IMR-90 (cell line): ENCODE results near the gene MPPED1. TPM values are rescaled to one million over a fixed set of nuclear protein-coding genes. Genes with fewer than 3 reads are reported as not detected.

ENCODE experiments used
- ATAC-seq: fragments of 200-7000 bp; cut with Tn5 transposase; 2 replicates; pipeline ENCODE4 v1.9.1; 2020; ENCODE audit warnings: low read depth, mild to moderate bottlenecking, moderate library complexity
- BruUV-seq: library from RNA; stranded (reverse); fragments of 400-500 nt; replicated peaks from 2 replicates; lab custom pipeline; 2021; lab: Mats Ljungman, UMichigan
- CTCF ChIA-PET: fragments of 300-600 bp; formaldehyde crosslinking; extraction: SDS; loops from one replicate; lab custom pipeline; 2021; ENCODE audit warnings: antibody characterized with exemption; lab: Yijun Ruan, JAX
- POLR2A ChIA-PET: fragments of 300-600 bp; sonication (Branson Sonifier 250); formaldehyde crosslinking; loops from one replicate; lab custom pipeline; 2022; ENCODE audit warnings: antibody characterized with exemption; ENCODE audit not compliant: unreplicated experiment; lab: Charles Lee
- DNase-seq: peaks from one replicate; pipeline ENCODE4 v3.0.0; 2013
- H2AFZ ChIP-seq: replicated peaks from 2 replicates; pipeline ENCODE3; 2013; ENCODE audit warnings: low read length, mild to moderate bottlenecking; ENCODE audit not compliant: poor library complexity
- H2AK5ac ChIP-seq: 2 replicates; pipeline ENCODE4 v1.6.1; 2013; ENCODE audit warnings: low read depth, low read length, inconsistent platforms
- H2AK9ac ChIP-seq: replicated peaks from 2 replicates; pipeline ENCODE3; 2013; ENCODE audit warnings: mild to moderate bottlenecking, low read depth, low read length, moderate library complexity; ENCODE audit not compliant: poor library complexity
- H2BK120ac ChIP-seq: 2 replicates; pipeline ENCODE4 v1.6.1; 2013; ENCODE audit warnings: low read depth, low read length, inconsistent platforms
- H2BK15ac ChIP-seq: 3 replicates; pipeline ENCODE4 v1.6.1; 2013; ENCODE audit warnings: low read depth, low read length, inconsistent platforms
- H2BK20ac ChIP-seq: 2 replicates; pipeline ENCODE4 v1.6.1; 2013; ENCODE audit warnings: low read depth, mild to moderate bottlenecking, inconsistent platforms, low read length, moderate library complexity
- H2BK5ac ChIP-seq: 2 replicates; pipeline ENCODE4 v1.6.1; 2013; ENCODE audit warnings: mild to moderate bottlenecking, low read depth, low read length, inconsistent platforms; ENCODE audit not compliant: poor library complexity, severe bottlenecking
- H3K14ac ChIP-seq: replicated peaks from 2 replicates; pipeline ENCODE4 v1.6.1; 2013; ENCODE audit warnings: low read depth, low read length, inconsistent platforms
- H3K18ac ChIP-seq: 2 replicates; pipeline ENCODE4 v1.6.1; 2013; ENCODE audit warnings: low read depth, low read length, control low read depth
- H3K23ac ChIP-seq: 2 replicates; pipeline ENCODE4 v1.6.1; 2013; ENCODE audit warnings: low read depth, low read length, inconsistent platforms
- H3K27ac ChIP-seq: 2 replicates; pipeline ENCODE4 v1.5.1; 2013; ENCODE audit warnings: mild to moderate bottlenecking, control low read depth, low read length; ENCODE audit not compliant: insufficient read depth
- H3K27me3 ChIP-seq: 2 replicates; pipeline ENCODE4 v1.6.1; 2013; ENCODE audit warnings: low read length; ENCODE audit not compliant: control insufficient read depth, insufficient read depth
- H3K36me3 ChIP-seq: 2 replicates; pipeline ENCODE4 v1.6.1; 2013; ENCODE audit warnings: low read length, mixed read lengths; ENCODE audit not compliant: control insufficient read depth, insufficient read depth
- H3K4ac ChIP-seq: 2 replicates; pipeline ENCODE4 v1.6.1; 2013; ENCODE audit warnings: low read depth, low read length, inconsistent platforms
- H3K4me1 ChIP-seq: 2 replicates; pipeline ENCODE4 v1.6.1; 2013; ENCODE audit warnings: low read length, mixed read lengths; ENCODE audit not compliant: control insufficient read depth, insufficient read depth
- H3K4me2 ChIP-seq: 2 replicates; pipeline ENCODE4 v1.6.1; 2013; ENCODE audit warnings: low read depth, mild to moderate bottlenecking, control low read depth, low read length, moderate library complexity
- H3K4me3 ChIP-seq: 2 replicates; pipeline ENCODE4 v1.5.1; 2013; ENCODE audit warnings: low read depth, mild to moderate bottlenecking, control low read depth, low read length, moderate library complexity; ENCODE audit not compliant: insufficient read depth
- H3K56ac ChIP-seq: 2 replicates; pipeline ENCODE4 v1.6.1; 2013; ENCODE audit warnings: low read length, inconsistent platforms; ENCODE audit not compliant: insufficient read depth; ENCODE audit errors: extremely low read depth
- H3K79me1 ChIP-seq, 2 experiments: 2 replicates each; pipeline ENCODE4 v1.6.1; 2013; ENCODE audit warnings: low read length in 2 of 2, inconsistent platforms in 1 of 2, low read depth in 1 of 2
- H3K9ac ChIP-seq: 2 replicates; pipeline ENCODE4 v1.6.1; 2013; ENCODE audit warnings: low read depth, low read length, control low read depth
- H3K9me1 ChIP-seq: 2 replicates; pipeline ENCODE4 v1.6.1; 2013; ENCODE audit warnings: low read length, inconsistent platforms; ENCODE audit not compliant: insufficient read depth
- H3K9me3 ChIP-seq: 2 replicates; pipeline ENCODE4 v1.6.1; 2013; ENCODE audit warnings: low read length; ENCODE audit not compliant: control insufficient read depth, insufficient read depth
- H4K20me1 ChIP-seq: 2 replicates; pipeline ENCODE4 v1.6.1; 2013; ENCODE audit warnings: low read length, inconsistent platforms; ENCODE audit not compliant: insufficient read depth
- H4K5ac ChIP-seq: 2 replicates; pipeline ENCODE4 v1.6.1; 2013; ENCODE audit warnings: mild to moderate bottlenecking, low read depth, low read length, control low read depth
- H4K8ac ChIP-seq, 2 experiments: 2 replicates each; pipeline ENCODE4 v1.6.1; 2013; ENCODE audit warnings: low read depth in 2 of 2, low read length in 2 of 2, control low read depth in 1 of 2, inconsistent platforms in 1 of 2
- H4K91ac ChIP-seq: 2 replicates; pipeline ENCODE4 v1.6.1; 2013; ENCODE audit warnings: low read depth, low read length, inconsistent platforms; ENCODE audit not compliant: insufficient read depth
- WGBS, 2 experiments: methylation state at CpG; one replicate each; pipeline versions ENCODE4 v1.1.5 to v1.1.7; 2013; ENCODE audit warnings: missing lambda C conversion rate in 2 of 2; ENCODE audit not compliant: insufficient read length in 1 of 2; ENCODE audit errors: extremely low coverage in 2 of 2; 5-methylcytosine and 5-hydroxymethylcytosine counted together
- dilution Hi-C: fragments of 300-500 bp; cut with HindIII; formaldehyde crosslinking; loops from one replicate; pipeline ENCODE4 v1.14.3; 2018; ENCODE audit warnings: low sequenced_read_pairs; ENCODE audit not compliant: unreplicated experiment
- in situ Hi-C: fragments of 300-500 bp; cut with MboI; formaldehyde crosslinking; loops from 3 replicates; pipeline ENCODE4 v1.14.3; 2019; ENCODE audit warnings: low sequenced_read_pairs, inconsistent platforms, mixed read lengths
- intact Hi-C: fragments of 100-400 bp; cut with micrococcal nuclease; formaldehyde crosslinking; loops from 2 replicates; pipeline ENCODE4 v1.10.0; 2022
- polyA plus RNA-seq, 3 experiments: library from polyadenylated mRNA; depleted of rRNA; stranded (reverse); fragments of >200 nt; gene quantifications; 2 replicates each; pipeline ENCODE4 v1.2.3, GENCODE V29; 2012; ENCODE audit warnings: low replicate concordance in 1 of 3
- total RNA-seq: library from RNA; depleted of rRNA; stranded (reverse); fragments of >200 nt; gene quantifications from 2 replicates; pipeline ENCODE4 v1.2.3, GENCODE V29; 2012
- TF ChIP-seq, protein P1 (sequence below): conservative IDR thresholded peaks from 2 replicates; pipeline ENCODE4 v1.5.1; 2012; ENCODE audit warnings: mild to moderate bottlenecking, low read depth, low read length, improper control_type of control experiment

MPPED1 gene
- total and polyA plus RNA-seq, 2 of the 4 experiments (the other 2 are of a cell fraction), result not detected

DNA sequence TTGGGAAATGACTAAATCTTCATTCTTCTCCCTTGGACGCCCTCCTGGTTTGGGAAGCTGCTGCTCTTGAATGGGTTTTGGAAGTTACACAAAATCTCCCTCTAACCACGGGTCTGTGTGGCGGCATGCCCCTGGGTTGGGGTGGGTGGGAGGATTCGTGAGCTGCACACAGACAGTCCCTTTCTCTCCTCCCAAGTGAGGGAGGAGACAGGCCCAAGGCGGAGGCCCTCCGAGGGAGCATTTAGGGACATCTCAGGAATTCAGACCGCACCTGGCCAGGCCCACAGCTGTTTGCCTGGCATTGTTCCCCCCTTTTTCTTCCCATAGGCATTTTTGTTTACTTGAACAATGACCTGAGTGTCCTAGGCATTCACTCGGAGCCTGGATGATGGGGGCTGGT is 94.1 kb downstream of the MPPED1 start:
- no peaks in the 10 kb centered on the region for H4K20me1 ChIP-seq
- H3K56ac ChIP-seq, result no peak overlapping the region
- peaks cover 24% of the 10 kb centered on the region for H3K9me3 ChIP-seq
- H2BK20ac ChIP-seq, result no peak overlapping the region
- no peak overlapping the region for H3K4ac ChIP-seq
- H3K4me3 ChIP-seq, result no peak overlapping the region
- no peak overlapping the region for H2AFZ ChIP-seq
- DNase-seq (no peak), ATAC-seq (no peak)
- H3K14ac ChIP-seq, result no peak overlapping the region
- H3K18ac ChIP-seq, result no peak overlapping the region
- no peak overlapping the region for H3K9ac ChIP-seq
- H2BK120ac ChIP-seq, result no peak overlapping the region
- no CpG with 5 or more reads among the region's 8 CpGs for WGBS, 2 experiments
- TF ChIP-seq, protein P1, sequence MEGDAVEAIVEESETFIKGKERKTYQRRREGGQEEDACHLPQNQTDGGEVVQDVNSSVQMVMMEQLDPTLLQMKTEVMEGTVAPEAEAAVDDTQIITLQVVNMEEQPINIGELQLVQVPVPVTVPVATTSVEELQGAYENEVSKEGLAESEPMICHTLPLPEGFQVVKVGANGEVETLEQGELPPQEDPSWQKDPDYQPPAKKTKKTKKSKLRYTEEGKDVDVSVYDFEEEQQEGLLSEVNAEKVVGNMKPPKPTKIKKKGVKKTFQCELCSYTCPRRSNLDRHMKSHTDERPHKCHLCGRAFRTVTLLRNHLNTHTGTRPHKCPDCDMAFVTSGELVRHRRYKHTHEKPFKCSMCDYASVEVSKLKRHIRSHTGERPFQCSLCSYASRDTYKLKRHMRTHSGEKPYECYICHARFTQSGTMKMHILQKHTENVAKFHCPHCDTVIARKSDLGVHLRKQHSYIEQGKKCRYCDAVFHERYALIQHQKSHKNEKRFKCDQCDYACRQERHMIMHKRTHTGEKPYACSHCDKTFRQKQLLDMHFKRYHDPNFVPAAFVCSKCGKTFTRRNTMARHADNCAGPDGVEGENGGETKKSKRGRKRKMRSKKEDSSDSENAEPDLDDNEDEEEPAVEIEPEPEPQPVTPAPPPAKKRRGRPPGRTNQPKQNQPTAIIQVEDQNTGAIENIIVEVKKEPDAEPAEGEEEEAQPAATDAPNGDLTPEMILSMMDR, result no peak
- H3K9me1 ChIP-seq, result no peaks in the 10 kb centered on the region
- no peaks in the 10 kb centered on the region for H3K79me1 ChIP-seq
- H4K91ac ChIP-seq, result no peak overlapping the region
- no peak overlapping the region for H2BK5ac ChIP-seq
- intact Hi-C loops (no loop called here), in situ Hi-C loops (no loop called here), dilution Hi-C loops (no loop called here)
- no peaks in the 10 kb centered on the region for H3K27me3 ChIP-seq
- CTCF ChIA-PET, result no interaction called here
- no peak overlapping the region for H3K4me2 ChIP-seq
- H2BK15ac ChIP-seq, result no peak overlapping the region
- BruUV-seq, result no TSS peak
- no peak overlapping the region for H3K23ac ChIP-seq
- H3K27ac ChIP-seq, result no peak overlapping the region
- no peaks in the 10 kb centered on the region for H3K4me1 ChIP-seq
- H2AK5ac ChIP-seq, result no peak overlapping the region
- no peaks in the 10 kb centered on the region for H3K36me3 ChIP-seq
- no peak overlapping the region for H4K8ac ChIP-seq
- H2AK9ac ChIP-seq, result no peak overlapping the region
- POLR2A ChIA-PET, result no interaction called here
- H4K5ac ChIP-seq, result no peak overlapping the region
